Activated CD4-positive, alpha-beta T cell treated with anti-CD3 and anti-CD28 coated beads, Interleukin-2, amount 50 U/mL, for 48 hours (primary cell): ENCODE data around the gene SFXN4.
"Not testable (repeated sequence)": the region's sequence is repeated elsewhere in the genome, so short reads cannot be mapped to it uniquely, and the experiment has no call there.

Experiments used
- DNase-seq, 2 experiments: peaks; one replicate each; pipeline ENCODE4 v3.0.0-alpha.2; 2020

SFXN4 gene

DNA sequence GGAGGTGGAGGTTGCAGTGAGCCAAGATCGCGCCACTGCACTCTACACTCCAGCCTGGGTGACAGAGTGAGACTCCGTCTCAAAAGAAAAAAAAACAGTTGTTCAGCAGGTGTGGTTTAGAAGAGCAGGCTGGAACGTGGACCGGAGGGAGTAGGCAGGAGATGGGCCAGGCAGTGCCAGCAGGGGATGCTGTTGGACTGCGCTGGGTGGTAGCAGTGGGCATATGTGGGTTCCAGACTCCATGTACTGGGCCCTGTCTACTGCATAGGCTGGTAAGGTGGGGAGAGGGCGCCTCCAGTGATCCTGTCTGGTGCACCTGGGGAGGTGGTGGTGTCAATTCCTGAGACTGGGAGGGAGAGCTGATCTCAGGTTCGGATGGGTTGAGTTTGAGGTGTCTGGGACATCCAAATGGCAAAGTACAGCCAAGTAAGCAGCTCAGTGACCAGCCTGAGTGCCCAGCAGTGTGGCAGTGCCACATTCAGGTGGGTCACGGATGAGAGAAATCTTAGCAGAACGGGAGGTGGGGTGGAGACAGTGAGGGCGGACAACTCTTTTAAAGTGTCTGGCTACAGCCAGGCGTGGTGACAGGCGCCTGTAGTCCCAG lies 25.9 kb downstream of the SFXN4 start:
- DNase-seq: peak; percentile 56 to 61

DNA sequence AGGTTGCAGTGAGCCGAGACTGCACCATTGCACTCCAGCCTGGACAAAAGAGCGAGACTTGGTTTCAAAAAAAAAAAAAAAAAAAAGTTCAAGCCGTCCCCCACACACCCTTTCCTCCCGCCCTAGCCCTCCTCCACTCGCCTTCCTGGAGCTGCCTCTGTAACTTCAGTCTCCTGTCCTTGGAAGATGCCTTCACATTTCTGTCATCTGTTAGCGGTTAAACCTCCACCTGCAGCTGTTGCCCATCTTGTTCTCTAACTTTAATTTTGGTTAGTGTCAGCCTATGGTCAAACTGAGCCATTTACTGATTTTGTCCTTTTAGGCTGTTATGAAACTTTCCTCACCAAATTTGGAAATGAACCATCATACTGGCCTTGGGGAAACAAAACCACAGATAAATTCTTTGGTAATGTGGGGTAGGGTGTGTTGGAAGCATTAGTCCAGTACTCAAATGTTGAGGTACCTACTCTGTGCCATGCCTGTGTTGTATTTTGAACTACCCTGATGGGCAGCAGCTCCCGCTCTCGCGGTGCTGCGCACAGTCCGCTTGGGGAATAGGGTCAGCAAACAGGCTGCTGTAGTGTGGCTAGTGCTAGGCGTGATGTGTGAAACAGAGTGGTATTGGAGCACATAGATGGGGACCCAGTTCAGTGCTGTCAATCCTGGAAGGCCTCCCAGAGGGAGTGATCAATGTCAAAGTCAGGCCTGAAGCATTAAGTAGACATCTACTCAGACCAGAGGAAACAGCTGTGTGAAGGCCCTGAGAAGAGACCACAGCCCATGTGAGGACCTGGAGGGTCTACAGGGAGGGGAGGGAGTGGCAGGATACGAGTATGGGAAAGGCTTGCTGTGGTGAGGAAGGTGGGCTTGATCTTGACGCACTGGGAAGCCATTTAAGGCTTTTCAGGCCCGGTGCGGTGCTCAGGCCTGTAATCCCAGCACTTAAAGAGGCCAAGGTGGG lies 26.9 kb downstream of the SFXN4 start:
- DNase-seq: no peak

DNA sequence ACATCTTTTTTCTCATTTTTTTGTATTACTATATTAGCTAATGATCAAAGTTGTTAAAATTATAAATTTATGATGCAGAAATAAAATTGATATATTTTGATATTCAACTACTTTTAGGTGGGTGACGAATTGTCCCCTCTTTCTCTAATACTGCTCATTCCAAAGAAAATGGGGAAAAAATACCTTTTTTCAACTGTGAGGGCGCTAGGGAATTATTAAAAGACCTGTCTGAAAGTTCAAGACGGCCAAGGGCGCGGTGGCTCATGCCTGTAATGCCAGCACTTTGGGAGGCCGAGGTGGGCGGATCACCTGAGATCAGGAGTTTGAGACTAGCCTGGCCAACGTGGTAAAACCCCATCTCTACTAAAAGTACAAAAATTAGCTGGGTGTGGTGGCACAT lies 27.6 kb downstream of the SFXN4 start:
- DNase-seq: not testable (repeated sequence)

DNA sequence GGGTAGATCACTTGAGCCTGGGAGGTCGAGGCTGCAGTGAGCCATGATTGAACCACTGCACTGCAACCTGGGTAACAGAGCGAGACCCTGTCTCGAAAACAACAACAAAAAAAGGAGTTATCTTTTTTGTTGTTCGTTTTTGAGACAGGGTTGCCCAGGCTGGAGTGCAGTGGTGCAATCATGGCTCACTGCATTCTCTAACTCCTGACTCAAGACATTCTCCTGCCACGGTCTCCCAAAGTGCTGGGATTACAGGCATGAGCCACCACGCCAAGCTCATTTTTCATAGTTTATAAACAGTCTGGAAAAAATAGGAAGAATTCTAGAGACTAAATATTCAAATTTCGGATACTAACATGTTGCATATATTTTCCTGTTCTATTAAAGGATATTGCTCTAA lies 29.4 kb downstream of the SFXN4 start:
- DNase-seq: no peak

DNA sequence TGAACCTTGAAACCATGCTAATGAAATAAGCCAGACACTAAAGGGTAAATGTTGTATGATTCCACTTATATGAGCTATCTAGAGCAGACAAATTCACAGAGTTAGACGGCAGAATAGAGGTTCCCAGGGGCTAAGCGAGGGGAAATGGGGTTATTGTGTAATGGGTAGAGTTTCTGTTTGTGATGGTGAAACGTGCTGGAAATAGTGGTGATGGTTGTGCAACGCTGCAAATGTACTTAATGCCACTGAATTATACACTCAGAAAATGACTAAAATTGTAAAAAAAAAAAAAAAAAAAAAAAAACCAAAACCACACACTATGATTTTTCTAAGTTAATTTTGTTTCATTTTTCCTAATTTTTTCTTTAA lies 30.0 kb downstream of the SFXN4 start:
- no peak for DNase-seq

DNA sequence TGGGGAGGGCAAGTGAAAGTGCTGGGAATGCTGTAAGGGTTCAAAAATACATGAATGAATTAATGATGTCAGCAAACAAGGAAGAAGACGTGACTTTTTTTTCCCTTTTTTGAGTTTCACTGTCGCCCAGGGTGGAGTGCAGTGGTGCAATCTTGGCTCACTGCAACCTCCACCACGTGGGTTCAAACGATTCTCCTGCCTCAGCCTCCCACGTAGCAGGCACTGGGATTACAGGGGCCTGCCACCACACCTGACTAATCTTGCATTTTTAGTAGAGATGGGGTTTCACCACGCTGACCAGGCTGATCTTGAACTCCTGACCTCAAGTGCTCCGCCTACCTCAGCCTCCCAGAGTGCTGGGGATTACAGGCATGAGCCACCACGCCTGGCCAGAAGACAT lies 31.6 kb downstream of the SFXN4 start:
- DNase-seq: peak; percentile 64 to 74

DNA sequence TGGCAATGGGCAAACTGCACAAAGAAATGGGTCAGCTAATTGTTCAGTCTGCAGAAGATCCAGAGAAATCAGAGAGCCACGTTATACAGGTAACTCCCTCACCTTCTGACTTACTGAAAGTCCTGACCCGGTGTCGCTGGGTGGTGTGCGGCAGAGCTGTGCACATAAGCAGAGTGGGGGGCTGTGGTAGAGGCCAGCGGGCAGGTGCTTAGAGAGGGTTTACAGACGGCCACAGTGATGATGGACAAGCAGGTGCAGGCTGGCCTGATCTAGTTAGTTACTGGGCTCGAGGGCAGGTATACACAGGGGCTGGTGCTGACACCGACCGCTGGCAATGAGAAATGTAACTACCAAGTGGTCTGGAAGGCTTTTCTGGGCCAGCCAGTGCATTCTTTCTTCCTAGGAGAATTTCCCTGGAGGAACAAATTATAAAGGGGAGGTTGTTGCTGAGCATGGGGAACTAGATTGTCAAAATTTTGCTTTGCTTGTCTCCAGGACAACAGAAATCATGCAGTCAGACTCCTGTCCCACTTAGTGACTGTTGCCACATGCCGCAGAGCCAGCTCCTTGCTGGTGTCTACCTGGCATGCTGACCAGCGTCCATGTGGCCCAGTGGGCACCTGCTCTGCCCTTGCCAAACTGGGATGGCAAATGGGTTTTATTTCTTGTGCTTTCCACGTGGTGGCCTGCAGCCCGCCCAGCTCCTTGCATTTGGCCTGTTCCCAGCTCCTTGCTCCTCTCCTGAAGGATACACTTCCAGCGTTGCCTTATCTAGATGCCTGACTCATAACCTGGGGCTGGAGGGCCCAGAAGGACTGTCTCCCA lies 32.8 kb downstream of the SFXN4 start:
- no peak for DNase-seq

DNA sequence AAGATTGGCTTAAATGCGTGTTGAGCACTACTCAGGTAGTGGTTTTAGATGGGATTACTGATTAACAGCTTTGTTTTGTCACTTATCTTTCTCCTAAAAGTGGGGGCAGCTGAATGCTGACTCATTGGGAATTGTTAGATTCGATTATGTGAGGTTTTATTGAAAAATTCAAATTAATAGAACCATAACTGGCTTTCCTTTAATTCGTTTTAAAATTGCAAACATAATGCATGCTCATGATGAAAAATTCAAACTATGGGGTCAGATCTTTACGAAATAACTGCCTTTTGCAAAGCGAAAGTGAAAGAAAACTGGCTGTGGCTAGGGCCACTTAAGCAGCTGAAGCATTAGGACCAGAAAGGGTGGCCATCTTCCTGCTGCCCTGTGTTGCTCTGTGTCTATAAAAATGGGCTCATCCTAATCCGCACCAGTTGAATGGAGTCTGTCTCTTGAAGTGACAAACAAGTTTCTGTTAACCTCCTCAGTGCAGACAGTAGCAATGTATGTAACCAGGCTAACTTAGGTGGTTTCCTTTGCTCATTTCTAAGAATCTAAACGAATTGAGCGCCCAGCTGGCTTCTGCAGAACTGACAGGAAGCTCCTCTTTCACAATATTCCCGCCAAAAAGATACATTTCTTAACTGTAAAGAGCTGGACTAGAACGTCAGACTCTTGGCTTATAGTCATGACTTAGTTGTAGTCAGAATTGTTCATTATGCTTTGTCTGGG lies 33.8 kb downstream of the SFXN4 start:
- DNase-seq: peak; percentile 37 to 57

DNA sequence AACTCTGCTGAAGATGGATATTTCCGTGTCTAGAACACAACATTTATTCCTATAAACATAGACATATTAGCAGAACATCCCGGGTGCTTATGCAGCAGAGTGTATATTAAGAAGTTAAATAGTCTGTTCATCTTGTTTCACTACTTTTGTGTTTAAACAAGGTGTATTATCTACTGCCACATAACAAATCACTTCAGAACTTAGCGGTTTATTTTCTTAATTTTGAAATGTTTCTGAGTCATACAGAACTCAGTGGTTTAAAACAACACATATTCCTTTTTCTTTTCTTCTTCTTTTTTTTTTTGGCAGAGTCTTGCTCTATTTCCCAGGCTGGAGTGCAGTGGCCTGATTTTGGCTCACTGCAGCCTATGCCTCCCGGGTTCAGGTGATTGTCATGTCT lies 35.8 kb downstream of the SFXN4 start:
- DNase-seq: no peak

DNA sequence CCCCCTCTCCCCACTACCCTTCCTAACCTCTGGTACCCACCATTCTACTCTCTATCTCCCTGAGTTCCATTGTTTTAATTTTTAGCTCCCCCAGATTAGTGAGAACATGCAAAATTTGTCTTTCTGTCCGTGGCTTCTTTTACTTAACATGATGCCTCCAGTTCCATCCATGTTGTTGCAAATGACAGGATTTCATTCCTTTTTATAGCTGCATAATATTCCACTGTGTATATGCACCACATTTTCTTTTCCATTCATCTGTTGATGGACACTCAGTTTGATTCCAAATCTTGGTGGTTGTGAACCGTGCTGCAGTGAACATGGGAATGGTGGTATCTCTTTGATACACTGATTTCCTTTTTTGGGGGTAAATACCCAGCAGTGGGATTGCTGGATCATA lies 39.6 kb downstream of the SFXN4 start:
- no peak for DNase-seq

DNA sequence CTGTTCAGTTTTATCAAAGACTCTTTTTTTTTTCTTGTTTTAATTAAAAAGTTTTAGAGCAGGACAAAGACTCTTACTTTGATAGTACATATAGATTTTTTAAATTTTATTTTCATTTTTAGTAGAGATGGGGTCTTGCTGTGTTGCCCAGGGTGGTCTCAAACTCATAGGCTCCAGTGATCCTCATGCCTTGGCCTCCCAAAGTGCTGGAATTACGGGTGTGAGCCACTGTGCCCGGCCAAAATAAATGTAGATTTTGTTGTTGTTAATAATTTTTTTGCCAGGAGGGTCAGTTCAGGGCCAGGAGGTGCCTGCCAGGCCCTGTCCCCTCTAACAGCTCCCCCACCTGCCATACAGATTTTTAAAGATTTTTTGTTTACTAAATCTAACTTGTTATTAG lies 44.6 kb downstream of the SFXN4 start:
- no peak for DNase-seq

DNA sequence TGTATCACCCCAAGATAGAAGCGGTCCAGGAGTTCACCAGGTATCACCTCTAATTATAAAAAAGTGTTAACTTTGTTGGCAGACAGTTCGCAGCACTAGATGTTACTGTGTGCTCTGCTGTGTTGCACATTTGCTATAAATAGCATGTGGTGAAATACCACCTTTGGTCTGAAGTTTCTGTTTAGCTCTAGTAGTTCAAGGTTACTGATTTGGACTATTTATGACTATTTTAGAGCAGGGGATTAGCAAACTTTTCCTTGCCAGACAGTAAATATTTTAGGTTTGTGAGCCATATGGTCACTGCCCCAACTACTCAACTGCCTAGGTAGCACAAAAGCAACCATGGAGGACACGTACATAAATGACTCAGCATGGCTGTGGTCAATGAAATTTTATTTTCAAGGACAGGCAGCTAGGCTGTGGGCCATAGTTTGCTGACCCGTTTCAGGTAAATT lies 45.1 kb downstream of the SFXN4 start:
- no peak for DNase-seq

DNA sequence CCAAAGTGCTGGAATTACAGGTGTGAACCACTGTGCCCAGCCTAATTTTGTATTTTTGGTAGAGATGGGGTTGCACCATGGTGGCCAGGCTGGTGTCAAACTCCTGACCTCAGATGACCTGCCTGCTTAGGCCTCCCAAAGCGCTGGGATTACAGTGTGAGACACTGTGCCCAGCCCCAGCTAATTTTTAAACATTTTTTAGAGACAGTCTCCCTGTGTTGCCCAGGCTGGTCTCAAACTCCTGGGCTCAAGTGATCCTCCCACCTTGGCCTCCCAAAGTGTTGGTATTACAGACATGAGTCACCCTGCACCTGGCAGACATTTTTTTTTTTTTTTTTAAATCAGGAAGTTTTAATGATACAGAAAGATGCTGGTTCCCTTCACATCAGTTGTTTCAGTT lies 46.1 kb downstream of the SFXN4 start:
- DNase-seq: no peak

DNA sequence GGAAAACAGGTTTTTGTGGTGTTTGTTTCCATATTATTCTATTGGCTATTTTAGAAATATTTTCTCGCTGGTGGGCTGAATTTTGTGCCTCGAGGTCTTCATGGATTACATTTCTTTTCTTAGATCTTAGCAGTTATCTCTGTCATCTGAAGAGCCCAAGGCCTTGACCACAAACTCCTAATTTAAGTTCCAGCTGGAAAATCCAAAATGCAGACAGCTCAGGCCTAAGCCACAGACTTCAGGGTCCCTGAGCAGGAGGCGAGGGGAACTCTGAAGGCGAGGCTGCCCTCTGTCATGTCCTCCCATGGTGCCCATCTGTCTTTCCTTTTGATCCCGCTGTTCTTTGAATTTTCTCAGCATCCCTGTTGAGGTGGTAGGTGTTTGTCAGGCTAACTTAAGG lies 47.3 kb downstream of the SFXN4 start:
- no peak for DNase-seq

DNA sequence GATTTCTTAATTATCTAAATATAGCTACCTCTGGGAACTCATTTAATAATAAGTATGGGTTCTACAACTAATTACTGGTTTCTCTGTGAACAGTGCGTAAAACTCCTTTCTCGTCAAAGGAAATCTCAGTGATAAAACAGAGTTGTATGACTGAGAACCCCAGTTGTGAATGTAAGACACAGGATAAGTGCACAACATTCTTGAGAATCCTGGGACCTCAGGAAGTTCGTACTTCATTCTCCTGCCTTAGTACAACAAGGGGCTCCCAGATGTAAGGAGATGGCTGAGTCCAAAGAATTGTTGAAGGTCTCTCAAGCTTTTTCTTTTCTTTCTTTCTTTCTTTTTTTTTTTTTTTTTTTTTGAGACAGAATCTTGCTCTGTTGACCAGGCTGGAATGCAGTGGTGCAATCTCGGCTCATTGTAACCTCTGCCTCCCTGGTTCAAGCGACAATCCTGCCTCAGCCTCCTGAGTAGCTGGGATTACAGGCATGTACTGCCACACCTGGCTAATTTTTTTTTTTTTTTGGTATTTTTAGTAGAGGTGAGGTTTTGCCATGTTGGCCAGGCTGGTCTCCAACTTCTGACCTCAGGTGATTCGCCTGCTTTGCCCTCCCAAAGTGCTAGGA lies 49.1 kb downstream of the SFXN4 start:
- DNase-seq: no peak

DNA sequence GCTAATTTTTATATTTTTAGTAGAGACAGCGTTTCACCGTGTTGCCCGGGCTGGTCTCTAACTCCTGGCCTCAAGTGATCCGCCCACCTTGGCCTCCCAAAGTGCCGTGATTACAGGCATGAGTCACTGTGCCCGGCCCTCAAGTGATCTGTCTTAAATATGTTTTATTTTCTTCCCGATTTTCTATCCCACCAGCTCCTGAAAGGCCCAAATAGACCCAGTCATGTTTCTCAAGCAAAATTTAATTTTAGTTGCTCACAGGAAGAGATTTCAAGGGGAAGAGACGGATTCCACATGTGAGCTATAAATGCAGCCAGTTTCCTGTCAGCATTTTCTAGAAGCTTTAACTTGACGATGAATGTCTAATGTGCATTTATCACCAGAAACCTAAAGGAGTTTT lies 49.6 kb downstream of the SFXN4 start:
- DNase-seq: no peak

DNA sequence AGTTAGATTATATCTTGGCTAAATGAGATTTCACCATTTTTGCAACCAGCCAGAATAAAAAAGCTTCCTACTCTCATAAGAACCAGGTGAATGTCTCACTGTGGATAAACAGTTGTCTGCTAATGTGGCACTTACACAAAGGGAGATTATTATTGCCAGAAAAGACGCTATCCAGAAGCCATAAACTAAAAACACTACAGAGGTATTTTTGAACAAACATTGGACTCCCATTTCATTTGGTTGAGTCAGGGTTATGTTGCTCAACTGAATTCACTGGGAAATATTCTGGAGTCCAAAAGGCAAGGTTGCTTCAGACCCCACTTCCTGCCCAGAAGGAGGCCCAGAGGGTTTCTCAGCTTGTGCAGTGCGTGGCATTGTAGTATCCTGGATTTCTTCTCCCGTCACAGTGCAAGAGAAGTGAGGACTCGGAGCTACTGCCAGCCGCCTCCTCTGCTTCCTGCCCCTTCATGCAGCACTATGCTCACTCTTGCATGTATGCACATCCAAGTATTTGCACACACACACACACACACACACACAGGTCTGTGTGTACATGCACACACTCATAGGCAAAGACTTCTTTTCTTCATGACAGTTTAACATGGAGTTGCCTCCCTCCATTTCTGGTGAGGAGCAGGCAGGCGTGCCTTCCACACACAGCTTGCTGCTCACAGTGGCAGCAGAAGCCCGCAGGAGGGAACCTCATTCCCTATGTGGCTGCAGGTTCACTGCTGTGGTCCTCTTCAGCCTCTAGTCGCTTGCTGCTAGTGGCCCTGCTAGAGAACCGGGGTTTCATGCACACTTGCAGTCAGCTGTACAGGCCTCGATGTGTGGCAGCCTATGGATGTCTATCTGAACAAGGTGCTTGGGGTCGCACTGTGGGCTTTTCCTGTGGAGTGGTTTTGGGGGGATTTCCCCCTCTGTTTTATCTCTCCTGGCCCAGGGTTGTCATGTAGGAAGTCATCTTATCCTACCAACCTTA lies 51.5 kb downstream of the SFXN4 start:
- DNase-seq: no peak

DNA sequence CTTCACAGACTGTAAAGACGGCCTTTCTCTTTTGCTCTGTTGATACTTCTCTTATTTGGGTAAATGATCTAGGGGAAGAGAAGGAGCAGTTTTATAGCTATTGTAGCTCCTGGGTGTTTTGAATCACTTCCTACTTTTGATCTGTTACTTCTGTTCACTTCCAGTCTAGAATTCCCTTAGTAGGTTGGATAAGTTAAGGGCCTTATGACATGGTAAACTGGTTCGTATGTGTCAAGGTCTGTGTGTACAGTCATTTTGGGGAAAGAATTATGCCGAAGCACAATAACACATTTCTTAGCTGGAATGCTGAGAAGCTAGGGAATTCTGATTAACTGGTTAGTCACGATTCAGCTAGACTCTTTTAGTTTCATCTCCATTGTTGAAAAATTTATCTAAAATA lies 53.5 kb downstream of the SFXN4 start:
- DNase-seq: no peak

DNA sequence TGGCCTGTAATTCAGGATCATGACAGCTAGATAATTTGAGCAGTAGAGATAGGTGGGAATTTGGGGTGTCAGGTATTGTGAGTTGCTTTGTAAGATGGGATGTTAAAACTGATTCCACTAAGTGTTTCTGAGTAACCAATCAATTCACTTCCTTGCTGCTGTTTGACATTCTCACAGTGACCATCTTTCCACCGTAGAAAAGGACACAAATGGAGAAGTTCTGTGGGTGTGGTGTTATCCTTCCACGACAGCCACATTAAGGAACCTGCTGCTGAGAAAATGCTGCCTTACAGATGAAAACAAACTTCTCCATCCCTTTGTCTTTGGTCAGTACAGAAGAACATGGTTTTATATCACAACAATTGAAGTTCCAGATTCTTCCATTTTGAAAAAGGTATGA lies 57.7 kb downstream of the SFXN4 start:
- DNase-seq: not testable (repeated sequence)

DNA sequence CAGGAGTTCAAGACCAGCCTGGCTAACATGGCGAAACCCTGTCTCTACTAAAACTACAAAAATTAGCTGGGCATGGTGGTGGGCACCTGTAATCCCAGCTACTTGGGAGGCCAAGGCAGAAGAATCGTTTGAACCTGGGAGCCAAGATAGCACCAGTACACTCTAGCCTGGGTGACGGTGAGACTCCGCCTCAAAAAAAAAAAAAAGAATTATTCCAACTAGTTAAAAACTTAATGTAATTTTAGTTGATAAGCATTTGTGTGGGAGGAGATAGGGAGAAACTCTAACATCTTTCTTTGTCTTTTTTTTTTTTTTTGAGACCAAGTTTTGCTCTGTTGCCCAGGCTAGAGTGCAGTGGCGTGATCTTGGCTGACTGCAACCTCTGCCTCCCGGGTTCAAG lies 58.4 kb downstream of the SFXN4 start:
- not testable (repeated sequence) for DNase-seq

DNA sequence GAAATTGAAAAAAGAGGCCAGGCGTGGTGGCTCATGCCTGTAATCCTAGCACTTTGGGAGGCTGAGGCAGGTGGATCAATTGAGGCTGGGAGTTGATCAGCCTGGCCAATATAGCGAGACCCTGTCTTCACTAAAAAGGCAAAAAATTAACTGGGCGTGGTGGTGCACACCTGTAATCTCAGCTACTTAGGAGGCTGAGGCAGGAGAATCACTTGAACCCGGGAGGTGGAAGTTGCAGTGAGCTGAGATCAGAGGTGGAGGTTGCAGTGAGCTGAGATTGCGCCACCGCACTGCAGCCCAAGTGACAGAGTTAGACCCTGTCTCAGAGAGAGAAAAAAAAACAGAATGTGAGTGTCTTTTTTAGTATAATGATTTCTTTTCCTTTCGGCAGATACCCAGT lies 59.6 kb downstream of the SFXN4 start:
- not testable (repeated sequence) for DNase-seq
